Left lobe of liver (tissue), 2 donors: ENCODE data around the gene MAML3. TPM values are rescaled to one million over a fixed set of nuclear protein-coding genes. Genes with fewer than 3 reads are reported as not detected.
"Not testable (repeated sequence)": the region's sequence is repeated elsewhere in the genome, so short reads cannot be mapped to it uniquely, and the experiment has no call there.

ENCODE experiments used
- ATAC-seq: fragments of 200-7000 bp; cut with Tn5 transposase; one replicate; pipeline ENCODE4 v1.9.1; 2020; ENCODE audit warnings: mild to moderate bottlenecking, moderate library complexity
- DNase-seq: peaks from one replicate; pipeline ENCODE4 v3.0.0-alpha.2; 2020; ENCODE audit warnings: low spot score
- total RNA-seq: library from RNA; stranded (reverse); gene quantifications from one replicate; pipeline ENCODE4 v1.2.1, GENCODE V29; 2021
- donor health status: DM: no; HTN: no; CAD: no; lungs with moderate emphysema.
- donor health status: DM: no; HTN: yes; CAD: no.

The MAML3 gene
- total RNA-seq, 1 donor from 2014 or later: 8.4 TPM

DNA sequence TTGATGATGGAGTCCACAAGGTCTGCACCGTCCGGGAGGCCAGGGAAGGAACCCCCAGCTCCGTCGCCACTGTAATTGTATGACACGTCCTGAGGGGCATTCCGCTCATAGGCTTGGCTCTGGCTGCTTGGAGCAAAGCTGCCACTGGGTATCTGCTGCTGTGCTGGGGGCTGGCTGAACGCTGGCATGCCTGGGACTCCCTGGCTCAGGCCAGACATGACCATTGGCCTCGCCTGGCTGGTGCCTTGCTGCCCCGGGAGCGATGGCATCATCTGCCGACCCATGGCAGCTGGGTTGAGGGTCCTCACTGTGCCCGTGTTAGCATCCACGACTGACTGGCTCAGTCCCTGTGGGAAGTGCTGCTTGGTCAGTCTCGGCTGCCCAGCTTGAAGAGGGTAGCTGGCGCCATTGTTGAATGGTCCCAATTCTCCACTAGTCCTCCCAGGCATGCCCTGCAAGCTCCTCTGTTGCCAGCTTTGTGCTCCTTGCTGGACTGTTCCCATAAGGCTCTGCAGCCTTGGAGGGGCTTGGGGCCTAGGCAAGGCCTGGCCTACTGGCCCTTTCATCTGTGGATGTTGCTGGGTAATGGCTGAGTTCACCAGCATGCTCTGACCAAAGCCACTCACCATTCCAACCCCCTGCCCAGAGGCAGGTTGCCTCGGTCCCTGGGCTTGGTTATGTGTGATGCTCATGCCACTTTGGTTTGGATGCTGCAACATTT, 434.4 kb downstream of the MAML3 start:
- DNase-seq: no peak
- peak; percentile 31 for ATAC-seq

GRCh38 chr4:139718833-139719232, 435.2 kb downstream of the MAML3 start:
- DNase-seq (no peak), ATAC-seq (no peak)

- DNase-seq (no peak), ATAC-seq (no peak)
These were observed 435.6 kb downstream of the MAML3 start for GRCh38 chr4:139718358-139718757.

GRCh38 chr4:139715746-139716391, 438.1 kb downstream of the MAML3 start:
- no peak for DNase-seq
- ATAC-seq: no peak

- DNase-seq (no peak), ATAC-seq (no peak)
These were observed 441.1 kb downstream of the MAML3 start for GRCh38 chr4:139712882-139713281.

DNA sequence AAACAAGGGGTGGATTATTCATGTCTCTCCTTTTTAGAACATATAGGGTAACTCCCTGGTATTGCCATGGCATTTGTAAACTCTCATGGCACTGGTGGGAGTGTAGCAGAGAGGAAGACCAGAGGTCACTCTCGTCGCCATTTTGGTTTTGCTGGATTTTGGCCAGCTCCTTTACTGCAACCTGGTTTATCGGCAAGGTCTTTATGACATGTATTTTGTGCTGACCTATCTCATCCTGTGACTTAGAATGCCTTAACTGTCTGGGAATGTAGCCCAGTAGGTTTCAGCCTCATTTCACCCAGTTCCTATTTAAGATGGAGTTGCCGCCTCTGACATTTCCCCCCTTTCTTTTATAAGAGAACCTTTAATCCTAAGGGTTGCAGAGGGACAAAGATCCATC, 442.5 kb downstream of the MAML3 start:
- no peak for DNase-seq
- no peak for ATAC-seq

GRCh38 chr4:139710073-139710472, 443.9 kb downstream of the MAML3 start:
- no peak for DNase-seq
- ATAC-seq: no peak

DNA sequence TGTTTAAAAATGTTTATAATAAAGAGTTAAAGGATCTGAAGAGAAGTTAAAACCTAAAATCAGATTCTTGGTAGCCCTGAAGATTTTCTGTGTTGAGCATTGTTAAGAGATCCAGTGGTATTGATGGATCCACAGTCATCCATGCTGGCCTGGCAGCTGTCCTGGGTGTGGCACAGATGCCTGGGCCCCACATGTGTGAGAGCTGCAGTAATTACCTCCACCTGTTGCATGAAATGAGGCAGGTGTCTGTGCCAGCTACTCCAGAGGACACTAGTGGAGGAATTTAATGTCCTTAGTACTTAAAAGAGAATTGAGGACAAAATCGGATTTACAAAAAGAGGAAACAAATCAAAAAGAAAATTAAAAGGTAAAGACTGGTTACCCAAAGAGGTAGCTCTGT, 444.3 kb downstream of the MAML3 start:
- DNase-seq: no peak

DNA sequence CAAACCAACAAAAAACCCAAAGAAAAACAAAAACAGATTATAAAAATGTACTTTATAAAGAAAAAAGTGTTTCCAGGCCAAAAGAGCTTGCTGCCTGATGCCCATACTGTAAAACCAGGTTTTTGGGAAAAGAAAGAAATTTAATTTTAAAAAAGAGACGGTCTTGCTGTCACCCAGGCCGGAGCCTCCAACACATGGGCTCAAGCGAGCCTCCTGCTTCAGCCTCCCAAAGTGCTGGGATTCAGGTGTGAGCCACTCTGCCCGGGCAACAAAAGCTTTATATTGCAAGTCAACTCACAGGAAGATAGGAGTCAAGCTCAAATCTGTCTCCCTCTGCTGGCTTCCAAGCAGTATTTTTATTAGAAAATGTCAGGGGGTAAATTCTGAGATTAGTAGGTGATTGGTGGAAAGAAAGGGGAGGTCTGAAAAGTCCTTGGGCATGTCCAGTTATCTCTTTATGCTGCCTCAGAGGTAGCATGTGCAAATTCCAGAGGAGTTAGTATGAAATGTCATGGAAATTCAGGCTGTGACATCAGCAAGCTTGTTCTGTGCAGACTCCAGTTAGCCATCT, 449.0 kb downstream of the MAML3 start:
- no peak for DNase-seq
- peak; percentile 52 for ATAC-seq

More for the DNA sequence above, 444.3 kb downstream of the MAML3 start:
- no peak for ATAC-seq

- no peak for ATAC-seq
- no peak for DNase-seq
These were observed 453.4 kb downstream of the MAML3 start for GRCh38 chr4:139700568-139700967.

DNA sequence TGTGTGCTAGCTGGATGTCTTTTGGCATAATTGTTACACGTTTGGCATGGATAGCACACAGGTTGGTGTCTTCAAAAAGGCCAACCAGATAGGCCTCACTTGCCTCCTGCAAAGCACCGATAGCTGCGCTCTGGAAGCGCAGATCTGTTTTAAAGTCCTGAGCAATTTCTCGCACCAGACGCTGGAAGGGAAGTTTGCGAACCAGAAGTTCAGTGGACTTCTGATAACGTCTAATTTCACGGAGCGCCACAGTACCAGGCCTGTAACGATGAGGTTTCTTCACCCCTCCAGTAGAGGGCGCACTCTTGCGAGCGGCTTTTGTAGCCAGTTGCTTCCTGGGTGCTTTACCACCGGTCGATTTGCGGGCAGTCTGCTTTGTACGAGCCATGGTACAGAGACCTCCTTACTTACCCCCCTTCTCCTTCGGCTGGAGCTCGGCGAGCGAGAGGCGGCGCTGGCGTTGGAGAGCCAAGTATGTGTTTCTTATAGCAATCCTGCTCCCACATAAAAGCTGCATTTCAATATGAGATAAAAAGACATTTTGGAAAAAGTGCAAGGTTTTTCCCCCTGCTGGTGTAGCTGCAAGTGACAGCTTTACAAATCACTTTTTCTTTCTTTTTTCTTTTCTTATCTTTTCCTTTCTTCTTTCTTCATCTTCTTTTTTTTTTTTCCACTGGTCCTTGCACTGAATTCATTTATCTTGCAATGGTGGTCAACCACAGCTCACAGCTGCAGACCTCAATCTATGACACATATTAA, 455.6 kb downstream of the MAML3 start:
- DNase-seq, ATAC-seq: not testable (repeated sequence)

GRCh38 chr4:139696491-139696890, 457.5 kb downstream of the MAML3 start:
- no peak for ATAC-seq
- no peak for DNase-seq

DNA sequence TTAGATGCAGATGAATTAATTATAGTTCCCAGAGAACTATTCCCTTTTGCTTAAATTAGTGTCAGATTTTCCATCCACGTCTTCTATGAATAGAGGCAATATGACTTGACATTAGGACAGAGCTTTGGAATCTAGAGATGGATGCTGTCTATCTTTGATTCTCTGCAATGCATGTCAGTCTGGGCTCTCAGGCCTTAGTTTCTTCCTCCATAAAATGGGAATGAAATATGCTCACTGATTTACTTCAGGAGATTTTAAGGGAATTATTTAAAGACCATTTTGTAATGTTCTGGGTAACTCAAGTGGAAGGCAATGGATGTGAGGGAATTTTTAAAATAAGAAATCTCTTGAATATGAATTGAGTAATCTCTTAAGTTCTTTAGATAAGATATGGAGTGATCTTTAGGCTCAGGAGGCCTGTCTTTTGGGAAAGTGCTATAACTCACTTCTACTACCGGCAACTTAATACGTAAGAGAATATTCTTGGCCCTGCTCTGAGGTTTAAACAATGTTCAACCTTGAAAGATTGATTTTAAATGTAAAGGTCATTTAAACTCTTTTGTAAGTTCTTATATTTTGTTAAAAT, 459.4 kb downstream of the MAML3 start:
- ATAC-seq (no peak), DNase-seq (no peak)

DNA sequence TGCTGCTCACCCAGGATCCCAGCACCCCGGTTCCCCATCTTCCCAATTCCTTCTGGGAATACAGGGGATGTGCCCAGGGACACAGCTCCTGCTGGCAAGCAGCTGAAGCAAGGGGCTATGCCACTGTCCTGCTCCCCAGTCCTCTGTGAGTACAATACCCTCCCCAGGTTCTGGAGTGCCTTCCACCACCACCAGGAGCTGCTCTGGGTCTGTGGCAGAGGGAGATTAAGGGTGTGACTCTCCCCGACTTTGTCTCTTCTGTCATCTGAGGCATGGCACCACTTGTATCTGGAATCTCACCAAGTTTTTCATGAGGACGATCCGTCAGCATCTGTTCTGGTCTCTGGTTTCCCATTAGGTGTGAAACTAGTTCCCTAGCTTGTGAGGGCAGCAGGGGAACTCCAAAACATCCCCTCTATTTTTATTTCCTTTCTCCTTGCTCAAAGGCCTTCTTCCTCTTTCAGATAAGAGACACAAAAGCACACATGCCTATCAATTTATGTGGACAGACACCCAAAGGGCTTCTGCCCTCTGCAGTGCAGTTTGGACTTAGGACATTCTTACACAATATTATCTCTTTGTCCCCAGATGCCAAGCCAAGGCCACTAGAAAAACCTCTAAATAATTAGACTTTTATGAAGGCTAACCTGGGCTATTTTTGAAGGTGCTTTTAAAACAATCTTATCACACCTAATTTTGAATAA, 461.5 kb downstream of the MAML3 start:
- peak; percentile 67 for DNase-seq
- ATAC-seq: peak; percentile 75

DNA sequence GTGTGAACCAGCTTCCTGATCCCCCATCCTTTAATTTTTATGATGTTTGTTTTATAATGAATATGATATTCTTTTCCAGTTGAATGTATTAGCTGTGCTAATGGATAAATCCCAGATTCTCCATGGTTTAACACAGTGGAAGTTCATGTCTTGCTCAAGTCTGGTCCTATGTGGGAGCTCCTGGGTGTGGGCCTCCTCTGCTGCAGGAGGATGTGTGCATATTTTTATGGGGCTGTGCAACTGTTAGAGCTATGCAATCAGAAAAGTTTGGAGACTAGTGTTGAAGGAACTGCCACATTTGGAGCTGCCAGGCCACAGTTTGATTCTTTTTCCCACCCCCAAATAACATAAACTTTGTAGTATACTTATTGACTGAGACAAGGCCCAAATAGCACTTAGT, 463.6 kb downstream of the MAML3 start:
- DNase-seq (no peak), ATAC-seq (no peak)

DNA sequence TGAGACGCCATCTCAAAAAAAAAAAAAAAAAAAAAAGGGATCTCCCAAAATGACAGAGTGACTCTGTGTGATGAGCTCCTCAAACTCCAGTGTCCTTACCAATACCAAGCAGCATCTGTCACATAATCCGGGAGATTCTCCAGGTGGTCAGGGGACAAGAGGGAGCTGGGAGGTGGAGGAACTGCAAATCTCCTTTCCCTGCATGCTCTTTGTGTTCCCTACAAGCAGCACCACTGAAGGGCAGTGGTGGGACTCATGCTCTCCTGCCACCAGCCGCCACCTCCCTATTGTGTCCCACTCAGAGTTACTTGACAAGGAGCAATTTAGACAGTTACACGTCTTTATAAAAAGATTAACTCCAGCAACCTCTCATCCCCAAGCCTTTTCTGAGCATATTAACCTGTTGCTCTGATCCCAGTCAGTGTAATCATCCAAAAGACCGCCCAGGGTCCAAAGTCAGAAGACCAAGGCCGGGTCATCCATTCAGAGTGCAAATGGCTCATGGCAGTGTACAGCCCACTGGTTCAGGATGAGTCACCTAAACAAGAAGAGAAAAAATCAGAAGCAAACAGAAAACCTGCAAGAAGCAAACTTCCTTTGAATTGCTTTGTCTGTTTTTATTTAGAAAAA, 464.8 kb downstream of the MAML3 start:
- ATAC-seq (peak; percentile 82), DNase-seq (peak; percentile 95)

DNA sequence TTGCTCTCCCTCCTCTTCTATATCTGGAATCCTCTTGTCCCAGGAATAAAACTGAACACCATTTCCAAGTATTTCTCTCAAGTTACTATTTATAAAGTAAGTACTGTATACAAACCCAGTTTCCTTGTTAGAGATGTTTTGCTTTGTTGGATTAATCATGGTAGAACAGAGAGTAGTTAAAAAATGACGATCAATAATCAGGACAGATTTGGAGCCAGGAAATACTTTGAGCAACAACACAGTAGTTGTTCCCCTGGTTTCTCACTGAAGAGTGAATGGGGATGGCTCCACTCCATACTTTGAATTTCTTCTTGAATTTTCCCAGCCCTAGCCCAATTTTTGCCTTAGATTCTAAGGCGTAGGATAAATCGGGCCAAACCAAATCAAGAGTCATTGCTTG, 467.0 kb downstream of the MAML3 start:
- ATAC-seq (peak; percentile 37), DNase-seq (no peak)

- DNase-seq (no peak), ATAC-seq (no peak)
These were observed 467.9 kb downstream of the MAML3 start for GRCh38 chr4:139686130-139686529.

DNA sequence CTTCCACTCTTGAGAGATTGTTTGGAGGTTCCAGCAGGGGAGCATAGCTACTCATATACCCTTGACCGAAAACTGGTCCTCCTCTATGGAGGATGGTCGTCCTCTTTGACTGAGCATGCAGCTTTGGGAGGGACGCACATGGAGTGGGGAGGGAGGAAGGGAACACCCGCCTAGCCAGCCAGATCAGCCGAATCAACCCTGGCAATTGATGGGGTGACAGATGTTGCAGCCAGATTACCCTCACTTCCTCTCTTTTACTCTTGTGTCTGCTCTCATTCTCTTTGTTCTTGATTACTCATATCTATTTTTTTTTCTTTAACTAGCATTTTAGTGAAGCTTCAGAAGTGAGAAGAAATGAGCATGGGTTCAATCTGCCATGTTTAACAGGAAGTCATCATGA, 468.8 kb downstream of the MAML3 start:
- ATAC-seq (no peak), DNase-seq (no peak)

- no peak for ATAC-seq
These were observed 469.6 kb downstream of the MAML3 start for GRCh38 chr4:139684351-139684750.

More at GRCh38 chr4:139684351-139684750, 469.6 kb downstream of the MAML3 start:
- DNase-seq: no peak
